GM19395 (cell line): ENCODE results near the gene NKX2-3.

Experiments used
- ATAC-seq: cut with Tn5 transposase; IDR thresholded peaks from one replicate; pipeline ENCODE4 v1.9.1; 2021; ENCODE audit warnings: mild to moderate bottlenecking, moderate library complexity; ENCODE audit not compliant: unreplicated experiment

Gene NKX2-3

DNA sequence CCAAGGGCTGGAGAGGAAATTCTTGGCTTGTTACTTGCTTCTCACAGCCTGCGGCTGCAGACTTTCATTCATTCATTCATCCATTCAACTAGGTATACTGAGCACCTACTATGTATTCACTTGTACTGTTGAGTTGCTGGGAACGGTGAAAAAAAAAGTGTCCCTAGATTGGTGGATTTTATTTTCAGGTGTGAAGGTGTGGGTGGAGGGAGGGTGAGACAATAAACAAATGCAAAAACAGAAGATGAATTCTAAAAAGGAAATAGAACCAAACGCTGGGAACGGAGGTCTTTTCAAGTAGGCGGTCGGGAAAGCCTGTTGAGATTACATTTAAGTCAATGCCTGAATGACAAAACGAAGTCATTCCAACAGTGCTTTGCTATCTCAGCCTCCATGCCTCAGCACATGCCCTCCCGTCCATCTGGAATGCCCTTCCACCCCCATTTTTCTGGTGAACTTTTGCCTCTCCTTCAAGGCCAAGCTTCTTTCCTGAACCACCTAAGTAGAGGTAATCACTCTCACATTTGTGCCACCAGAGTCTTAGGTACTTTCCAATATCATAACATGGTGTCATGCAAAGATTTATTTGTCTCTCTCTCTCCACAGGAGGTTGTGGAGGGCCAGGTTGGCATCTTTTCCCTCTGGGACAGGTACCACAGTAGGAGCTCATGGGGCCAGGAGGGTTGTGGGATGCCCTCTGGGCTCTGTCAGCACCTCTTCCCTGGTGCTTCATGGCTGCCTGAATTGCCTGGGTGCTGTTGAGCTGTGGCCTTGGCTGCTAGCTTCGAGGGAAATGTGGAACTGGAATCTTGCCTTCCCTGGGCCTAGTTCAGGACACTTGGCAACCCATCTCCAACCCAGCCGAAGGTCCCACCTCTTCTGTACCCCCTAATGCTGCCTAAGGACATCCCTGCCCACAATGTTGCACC is 5.5 kb downstream of the NKX2-3 start:
- no peak for ATAC-seq

DNA sequence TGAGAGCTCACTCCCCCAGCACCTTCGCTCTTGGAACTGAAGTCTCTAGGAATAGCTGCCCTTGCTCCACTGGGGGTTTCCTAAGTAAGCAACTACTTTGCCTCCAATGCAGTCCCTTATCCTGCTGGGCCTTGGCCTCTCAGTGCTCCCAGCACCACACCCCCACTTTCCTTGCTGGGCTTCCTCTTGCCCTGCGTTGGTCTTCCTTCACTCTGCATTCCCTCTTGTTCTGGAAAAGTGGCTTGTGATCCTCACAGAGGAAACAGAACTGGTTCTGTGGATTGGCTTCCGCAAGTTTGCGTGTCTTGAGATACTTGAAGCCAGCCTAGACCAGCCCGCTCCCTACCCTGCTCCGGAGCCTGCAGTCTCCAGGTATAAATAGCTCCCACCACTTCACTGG is 6.4 kb downstream of the NKX2-3 start:
- no peak for ATAC-seq

DNA sequence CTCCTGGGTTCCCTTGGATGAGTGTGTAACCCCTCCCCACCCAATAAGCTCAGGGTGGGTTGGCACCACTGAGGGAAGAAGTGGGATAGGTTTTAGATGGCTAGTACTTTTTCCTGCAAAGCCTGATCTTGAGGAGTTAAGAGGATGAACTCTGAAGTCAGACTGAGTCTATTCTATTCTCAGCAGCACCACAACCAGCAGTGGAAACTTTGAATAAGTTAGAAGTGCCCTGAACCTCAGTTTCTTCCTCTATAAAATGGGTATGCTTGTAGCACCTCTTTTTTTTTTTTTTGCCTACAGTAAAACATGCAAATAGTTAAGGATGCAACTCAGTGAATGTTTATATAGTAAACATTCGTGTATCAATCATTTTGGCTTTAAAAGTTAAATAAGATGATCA is 7.1 kb downstream of the NKX2-3 start:
- no peak for ATAC-seq

DNA sequence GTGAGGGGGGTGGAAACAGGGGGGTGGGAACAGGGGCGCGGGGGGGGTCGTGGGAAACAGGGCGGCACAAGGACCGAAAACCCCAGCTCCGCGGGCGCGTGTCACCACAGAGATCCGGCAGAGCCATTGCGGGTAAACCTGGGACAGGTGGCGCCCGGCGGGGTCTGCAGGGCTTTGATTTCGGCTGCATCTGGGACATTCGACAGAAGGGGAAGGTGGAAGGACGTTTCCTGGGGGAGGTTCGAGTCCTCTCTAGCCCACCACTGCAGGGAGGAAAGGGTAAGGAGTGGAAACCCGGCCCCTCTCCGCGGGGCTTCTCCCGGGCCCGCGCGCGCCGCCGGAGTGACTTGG is 7.5 kb downstream of the NKX2-3 start:
- ATAC-seq: no peak

DNA sequence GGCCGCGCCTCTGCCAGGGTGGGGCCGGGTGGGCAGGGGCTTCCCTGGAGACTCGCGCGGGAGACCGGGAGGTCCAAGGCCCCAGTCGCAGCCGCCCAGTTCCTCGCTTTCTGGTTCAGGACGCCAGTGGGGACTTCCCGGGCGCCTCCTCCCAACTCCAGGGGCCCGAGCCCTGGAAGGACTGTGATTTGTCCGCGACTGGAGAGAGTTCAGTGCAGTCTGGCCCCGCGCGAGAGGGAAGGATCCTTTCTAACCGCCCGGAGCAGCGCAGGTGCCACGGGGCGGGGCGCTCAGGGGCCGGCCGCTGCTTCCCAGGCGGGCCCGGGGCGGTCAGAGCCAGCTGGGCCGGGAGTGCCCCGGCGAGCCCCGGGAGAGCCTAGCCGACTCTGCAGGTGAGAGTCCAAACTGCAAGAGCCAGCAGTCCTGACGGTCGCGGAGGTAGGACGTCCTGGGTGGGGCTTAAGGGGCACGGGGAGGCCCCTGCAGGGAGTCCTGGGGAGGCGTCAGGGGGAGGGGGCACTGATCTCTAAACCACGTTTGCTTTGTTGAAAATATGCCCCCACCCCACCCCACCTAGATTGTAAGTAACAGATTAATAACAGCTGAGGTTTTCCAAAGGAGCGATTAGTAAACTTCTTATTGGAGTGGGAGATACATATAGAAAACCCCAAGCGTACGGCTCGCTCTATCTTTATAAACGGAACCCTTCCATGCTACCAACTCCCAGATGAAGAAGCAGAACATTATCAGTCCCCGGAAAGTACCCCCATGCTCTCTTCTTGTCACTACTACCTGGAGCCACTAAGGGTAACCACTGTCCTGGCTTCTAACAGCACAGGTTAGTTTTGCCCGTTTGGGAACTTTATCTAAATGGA is 8.2 kb downstream of the NKX2-3 start:
- ATAC-seq: no peak

DNA sequence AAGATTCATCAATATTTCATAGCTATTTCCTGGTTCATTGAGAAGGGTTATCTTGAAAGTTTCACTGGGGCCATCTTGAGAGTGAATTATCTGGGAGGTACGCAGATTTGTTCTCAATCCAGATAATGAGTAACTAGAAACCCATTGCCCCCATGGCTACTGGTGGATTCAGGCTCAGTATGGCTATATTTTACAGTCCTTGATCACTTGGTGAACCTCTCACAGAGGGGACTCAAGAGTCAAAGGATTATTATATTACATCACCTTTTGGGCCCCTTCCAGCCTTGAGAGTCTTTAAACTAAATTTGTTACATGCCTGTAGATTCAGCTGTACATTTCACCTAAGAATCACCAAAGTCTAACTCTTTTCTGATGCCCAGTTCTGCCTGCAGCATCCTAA is 11.6 kb downstream of the NKX2-3 start:
- no peak for ATAC-seq

DNA sequence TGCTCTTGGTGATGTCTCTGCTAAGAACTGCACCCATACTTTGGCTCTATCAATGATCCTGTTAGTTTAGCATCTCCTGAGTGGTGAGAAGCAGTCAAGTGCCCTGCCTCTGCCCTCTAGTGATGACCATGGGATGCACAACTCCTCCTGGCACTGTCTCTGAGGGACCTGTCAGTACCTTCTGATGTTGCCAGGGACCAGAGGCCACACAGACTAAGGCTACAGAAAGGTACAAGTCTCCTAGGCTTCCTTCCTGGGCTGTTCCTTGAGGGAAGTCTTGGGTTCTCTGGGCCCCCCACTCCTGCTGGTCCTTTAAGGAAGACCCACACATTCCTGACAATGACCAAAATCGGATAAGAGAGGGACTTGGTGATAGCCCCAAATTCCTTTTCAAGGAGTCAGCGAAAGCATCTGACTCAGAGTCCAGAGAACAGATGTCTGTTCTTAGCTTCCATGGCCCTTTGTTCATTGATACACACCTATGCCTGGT is 15.3 kb downstream of the NKX2-3 start:
- ATAC-seq: no peak

DNA sequence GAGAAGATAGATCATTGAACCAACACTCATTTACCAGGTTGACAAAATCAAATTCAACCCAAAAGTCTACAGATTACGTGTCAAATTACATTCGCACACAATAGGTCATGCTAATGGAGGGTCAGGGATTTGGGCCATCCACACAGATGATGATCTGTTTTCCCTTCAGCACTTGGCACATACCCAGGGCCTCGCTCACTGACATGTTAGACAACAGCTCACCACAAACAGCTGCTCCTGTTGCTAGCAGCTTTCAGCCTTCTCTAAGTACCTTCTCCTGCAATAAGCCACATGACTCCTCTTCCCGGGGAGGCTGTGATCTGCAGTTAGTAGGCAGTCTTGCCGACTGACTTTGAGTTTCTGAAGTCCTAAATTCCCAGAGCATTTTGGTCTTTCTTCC is 18.4 kb downstream of the NKX2-3 start:
- no peak for ATAC-seq

DNA sequence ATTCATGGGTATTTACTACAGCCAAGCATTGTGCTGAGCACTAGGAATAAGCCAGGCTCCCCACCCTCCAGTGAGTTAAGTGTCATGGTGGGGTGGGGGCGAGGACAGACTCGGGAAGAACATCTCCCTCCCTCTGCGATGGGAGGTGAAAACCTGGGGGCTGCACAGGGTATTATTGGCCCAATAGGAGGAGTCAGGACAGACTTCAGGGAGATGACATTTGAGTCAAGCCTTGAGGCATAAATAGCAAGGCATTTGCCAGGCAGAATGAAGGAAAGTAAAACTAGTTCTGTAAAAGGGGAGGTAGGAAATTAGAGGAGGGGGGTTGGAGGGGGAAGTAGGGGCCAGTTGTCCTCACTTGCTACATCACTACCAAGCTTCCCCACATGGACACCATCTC is 18.9 kb downstream of the NKX2-3 start:
- no peak for ATAC-seq

DNA sequence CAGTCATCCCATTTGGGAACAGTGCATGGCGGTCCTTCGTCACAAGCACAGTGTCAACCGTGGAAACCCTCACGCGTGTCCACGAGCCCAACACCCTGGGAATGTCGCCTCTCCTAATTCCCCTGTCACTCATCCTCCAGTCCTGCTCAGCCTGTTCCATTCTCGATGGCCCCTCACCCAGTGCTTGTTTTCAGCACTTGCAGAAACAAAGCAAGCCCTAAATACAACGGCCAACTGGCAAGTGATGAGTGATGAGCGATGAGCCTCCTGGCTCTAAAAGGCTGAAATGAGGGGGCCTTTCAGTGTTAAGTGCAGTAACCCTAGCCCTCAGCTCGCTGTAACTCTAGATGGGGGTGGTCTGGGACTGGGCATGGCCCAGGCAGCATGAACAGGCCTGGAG is 22.6 kb downstream of the NKX2-3 start:
- ATAC-seq: no peak

DNA sequence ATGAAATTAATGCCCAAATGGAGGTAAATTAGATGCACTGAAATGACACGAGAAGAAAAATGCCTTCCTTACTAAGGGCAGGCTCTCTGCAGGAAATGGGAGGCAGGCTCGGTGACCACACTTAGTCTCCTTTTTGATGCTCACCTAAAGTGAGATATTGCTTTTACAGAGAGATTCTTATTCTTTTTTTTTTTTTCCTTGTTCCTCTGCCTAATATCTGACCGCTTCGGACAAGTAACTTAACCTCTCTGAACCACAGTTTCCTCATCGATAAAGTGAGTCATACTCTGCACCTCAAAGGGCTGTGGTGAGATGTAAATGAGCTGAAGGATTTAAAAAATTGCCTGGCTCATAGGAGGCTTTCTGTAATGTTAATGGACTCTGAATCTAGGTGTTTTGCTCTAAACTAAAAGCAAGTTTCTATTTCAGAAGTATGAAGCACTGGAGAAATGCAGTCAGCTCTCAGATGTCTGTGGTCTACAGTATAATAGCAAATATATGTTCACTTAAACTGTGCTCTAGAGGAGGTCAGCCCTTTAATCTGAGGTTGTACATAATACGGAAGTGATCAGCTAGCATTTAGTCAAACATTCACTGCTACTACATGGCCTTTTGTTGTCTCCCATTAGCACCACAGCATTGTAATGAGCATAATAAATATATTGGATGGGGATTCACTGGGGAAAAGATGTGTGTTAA is 23.2 kb downstream of the NKX2-3 start:
- ATAC-seq: peak; percentile 93

DNA sequence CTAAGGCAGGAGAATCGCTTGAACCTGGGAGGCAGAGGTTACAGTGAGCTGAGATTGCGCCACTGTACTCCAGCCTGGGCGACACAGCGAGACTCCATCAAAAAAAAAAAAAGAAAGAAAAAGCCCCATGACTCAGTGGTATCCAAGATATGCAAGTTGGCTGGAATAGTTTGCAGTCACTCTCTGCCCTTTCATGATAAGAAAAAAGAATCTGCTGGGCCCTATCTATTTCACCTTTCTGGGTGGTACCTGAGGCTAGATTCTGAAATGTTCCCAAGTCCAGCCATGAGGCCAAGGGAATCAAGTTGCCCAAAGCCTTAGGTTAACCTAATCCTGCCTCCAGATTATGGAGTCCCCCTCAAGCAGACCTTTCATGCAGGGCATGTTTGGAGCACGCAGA is 24.3 kb downstream of the NKX2-3 start:
- no peak for ATAC-seq

DNA sequence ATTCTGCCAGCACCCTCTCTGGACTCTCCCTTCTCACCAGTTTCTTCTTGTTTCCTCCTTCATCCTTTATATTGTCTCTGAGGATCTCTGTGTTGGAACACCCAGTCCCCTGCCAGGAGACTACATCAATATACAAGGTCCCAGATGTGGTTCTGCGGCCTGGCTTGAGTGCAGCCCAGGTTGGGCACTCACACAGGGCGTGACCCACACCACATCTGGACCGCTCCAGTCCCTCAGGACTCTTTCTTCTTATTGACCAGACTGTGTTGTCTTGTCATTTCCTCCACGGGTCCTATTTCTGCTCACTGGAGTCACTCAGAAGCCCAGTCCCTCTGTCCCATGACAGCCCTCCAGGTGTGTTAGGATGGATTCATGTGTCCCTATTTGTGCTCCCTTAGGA is 26.0 kb downstream of the NKX2-3 start:
- no peak for ATAC-seq

DNA sequence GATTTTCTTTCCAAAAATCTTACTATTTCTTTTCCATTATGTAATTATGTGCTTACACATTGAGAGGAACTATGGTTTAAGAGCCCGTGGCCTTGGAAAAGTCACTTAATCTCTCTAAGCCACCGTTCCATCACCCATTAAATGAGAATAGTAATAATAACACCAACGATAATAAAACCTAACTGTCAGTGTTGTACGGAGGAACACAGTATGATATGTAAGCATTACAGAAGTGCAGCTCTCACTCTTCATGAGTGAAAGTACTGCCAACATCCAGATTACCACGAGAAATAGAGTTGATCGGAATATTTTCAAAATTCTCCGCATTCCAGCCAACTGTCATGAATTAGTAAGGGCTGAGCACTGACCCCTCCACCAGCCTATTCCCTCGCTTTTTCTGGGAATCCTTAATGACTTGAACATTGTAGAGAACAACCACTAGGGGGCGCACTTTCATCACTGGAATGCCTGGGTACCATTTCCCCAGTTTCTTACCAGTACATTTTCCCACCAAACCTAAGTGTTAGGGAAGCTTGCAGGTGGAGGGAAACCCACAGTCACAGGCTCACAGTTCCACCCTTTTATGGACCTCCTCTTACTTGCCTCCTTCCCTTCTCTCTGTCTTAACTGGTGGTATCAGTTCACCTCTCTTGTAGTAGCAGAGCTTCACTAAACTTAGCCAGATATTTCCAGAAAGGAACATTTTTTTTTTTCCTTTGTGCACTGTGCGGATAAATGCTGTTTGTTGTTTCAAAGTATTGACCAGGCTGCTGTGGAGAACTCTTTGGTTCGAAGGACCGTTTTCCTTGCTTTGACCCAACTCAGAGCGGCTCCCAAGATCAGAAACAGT is 27.8 kb downstream of the NKX2-3 start:
- ATAC-seq: no peak

DNA sequence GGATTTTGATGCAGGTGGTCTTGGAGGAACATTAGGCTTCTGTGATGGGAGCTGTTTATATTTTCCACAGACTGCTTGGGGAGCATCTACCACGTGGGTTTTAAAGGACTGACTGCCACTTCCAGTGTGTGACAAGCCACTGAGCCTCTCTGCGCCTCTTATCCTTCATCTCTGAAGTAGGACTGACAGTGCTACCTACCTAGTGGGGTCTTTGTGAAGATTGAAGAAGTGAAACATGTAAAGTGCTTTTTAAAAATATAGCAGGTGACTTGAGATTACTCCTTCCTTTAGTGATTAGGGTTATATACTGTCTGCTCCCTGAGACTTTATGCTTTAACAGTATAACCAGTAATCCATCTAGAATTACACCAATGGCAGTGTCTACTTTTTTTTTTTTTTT is 29.9 kb downstream of the NKX2-3 start:
- no peak for ATAC-seq

DNA sequence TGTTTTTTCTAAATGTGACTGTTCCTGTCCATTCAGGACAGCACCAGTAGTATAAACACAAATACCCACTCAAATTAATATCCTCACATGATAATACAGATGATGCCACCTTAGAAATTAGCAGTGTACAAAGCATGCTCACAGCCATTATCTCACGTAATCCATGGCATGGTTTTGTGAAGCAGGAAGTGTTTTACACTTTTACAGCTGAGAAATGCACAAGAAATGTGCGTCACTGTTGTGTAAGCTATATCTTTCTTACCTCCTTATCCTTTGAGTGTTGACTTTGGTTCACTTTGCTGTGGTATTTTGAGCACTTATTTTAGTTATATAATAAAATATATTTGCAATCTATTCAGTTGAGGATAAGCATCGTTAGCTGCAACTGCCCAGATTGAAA is 31.6 kb downstream of the NKX2-3 start:
- no peak for ATAC-seq

DNA sequence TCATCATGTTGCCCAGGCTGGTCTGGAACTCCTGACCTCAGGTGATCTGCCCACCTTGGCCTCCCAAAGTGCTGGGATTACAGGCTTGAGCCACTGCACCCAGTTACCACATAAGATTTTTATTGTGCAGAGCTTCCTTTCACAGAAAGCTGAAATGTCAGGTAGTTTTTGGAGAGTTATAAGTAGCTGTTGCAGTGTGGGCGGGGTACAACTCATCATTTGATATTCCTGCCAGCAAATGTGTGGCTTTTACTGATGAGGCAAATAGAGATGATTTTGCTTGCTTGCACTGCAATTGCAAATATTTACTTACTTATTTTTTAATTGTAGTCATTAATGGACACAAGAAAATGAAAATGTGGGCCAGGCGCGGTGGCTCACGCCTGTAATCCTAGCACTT is 32.4 kb downstream of the NKX2-3 start:
- ATAC-seq: no peak

DNA sequence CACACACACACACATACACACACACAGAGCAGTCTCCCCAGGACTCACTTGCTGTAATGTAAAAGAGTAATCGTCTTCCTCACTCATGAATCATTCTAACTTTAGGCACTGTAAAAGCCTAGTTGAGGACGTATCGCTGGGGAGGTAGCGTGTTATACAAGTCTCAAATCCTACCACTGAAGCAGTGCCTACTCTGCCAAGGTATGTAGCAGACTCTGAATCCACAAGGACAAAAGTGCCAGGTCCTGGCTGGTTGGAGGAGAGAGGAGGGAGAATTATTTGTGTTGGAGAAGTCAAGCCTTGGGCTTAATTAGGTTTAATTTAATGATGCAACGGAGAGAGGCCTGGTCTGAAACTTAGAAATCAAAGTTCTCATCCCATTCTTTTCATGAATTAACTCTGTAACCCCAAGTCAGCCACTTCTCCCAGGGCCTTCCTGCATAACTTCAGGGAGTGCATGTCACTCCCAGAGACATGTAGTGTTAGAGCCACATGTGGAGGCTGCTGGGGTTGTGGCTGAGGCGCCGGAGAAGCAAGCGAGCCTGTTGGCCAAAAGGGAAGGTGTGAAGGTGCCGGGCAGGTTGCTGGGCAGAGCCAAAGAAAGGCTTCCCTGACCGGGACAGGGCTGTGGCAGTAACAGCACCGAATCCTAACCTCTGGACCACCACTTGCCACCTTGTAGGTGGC is 36.7 kb downstream of the NKX2-3 start:
- ATAC-seq: no peak

DNA sequence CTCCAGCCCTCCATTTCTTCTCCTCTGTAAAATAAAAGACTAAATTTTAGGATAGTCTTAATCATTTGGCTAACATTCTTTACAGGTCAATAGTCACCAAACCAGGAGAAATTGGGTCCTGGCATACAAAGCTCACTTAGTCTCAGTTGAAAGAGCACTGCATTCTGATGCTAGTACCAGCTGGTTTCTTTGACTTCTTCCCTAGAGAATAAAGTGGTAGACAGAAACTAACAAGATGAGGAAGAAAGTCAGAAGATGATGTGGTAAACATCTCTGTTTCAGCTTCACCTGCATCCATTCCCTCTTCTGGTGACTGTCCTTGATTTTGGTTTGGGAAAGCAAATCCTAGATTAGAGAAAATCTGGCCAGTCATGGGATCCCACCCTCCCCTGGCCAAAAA is 37.2 kb downstream of the NKX2-3 start:
- no peak for ATAC-seq

DNA sequence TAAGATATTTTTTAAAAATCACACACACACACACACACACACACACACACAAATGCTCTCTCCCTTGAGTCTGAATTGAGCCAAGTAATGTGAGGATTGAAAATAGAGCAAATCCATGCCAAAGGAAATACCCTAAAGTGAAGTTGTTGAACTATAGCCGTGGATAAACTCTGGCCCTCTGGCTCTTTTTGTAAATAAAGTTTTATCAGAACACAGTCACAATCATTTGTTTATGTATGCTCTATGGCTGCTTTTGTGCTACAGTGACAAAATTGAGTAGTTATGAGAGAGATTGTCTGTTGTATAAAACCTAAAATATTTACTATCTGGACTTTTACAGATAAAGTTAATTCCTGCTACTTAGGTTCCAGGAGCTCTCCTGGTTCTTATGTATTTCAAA is 39.1 kb downstream of the NKX2-3 start:
- ATAC-seq: no peak
